Lung (tissue), 12 donors: Measurements from ENCODE around the gene RPTN. TPM values are rescaled to one million over a fixed set of nuclear protein-coding genes. Genes with fewer than 3 reads are reported as not detected.

Experiments
- ATAC-seq: fragments of 200-7000 bp; cut with Tn5 transposase; one replicate; pipeline ENCODE4 v1.9.1; 2020; ENCODE audit warnings: moderate number of reproducible peaks; ENCODE audit not compliant: insufficient read depth, low FRiP score
- DNase-seq, 3 donors: peaks; one replicate each; pipeline ENCODE4 v3.0.0-alpha.2; 2013 to 2017
- H3K27ac ChIP-seq, 2 donors: one replicate each; pipeline ENCODE4 v1.5.1; 2013; ENCODE audit warnings: mild to moderate bottlenecking in 2 of 2, moderate library complexity in 2 of 2, control low read depth in 1 of 2, inconsistent platforms in 1 of 2, low read depth in 1 of 2, low read length in 1 of 2
- H3K27me3 ChIP-seq, 3 donors: one replicate each; pipeline ENCODE4 v1.5.1; 2013; ENCODE audit warnings: low read length in 2 of 3; ENCODE audit not compliant: control insufficient read depth in 3 of 3, insufficient read depth in 3 of 3
- H3K36me3 ChIP-seq, 4 donors: one replicate each; pipeline ENCODE4 v1.5.1; 2013; ENCODE audit warnings: low read length in 4 of 4, mild to moderate bottlenecking in 1 of 4, moderate library complexity in 1 of 4; ENCODE audit not compliant: control insufficient read depth in 4 of 4, insufficient read depth in 4 of 4
- H3K4me1 ChIP-seq, 5 donors: one replicate each; pipeline ENCODE4 v1.5.1; 2013; ENCODE audit warnings: low read length in 5 of 5, mild to moderate bottlenecking in 2 of 5, moderate library complexity in 1 of 5; ENCODE audit not compliant: control insufficient read depth in 5 of 5, insufficient read depth in 5 of 5
- H3K4me3 ChIP-seq: one replicate; pipeline ENCODE4 v1.5.1; 2013; ENCODE audit warnings: mild to moderate bottlenecking, control low read depth, moderate library complexity
- H3K9ac ChIP-seq, 2 donors: one replicate each; pipeline ENCODE4 v1.5.1; 2013; ENCODE audit warnings: low read length in 2 of 2, control low read depth in 1 of 2; ENCODE audit not compliant: insufficient read depth in 1 of 2
- H3K9me3 ChIP-seq, 4 donors: one replicate each; pipeline ENCODE4 v1.5.1; 2013; ENCODE audit warnings: low read length in 3 of 4, mild to moderate bottlenecking in 1 of 4, moderate library complexity in 1 of 4; ENCODE audit not compliant: control insufficient read depth in 4 of 4, insufficient read depth in 3 of 4
- WGBS, 2 donors: extraction: QIAGEN DNeasy Blood & Tissue Kit; methylation state at CpG; one replicate each; pipeline ENCODE4 v1.1.7; 2013; 5-methylcytosine and 5-hydroxymethylcytosine counted together
- polyA plus RNA-seq, 2 donors: library from polyadenylated mRNA; stranded (reverse); fragments of 200-250 nt; gene quantifications; one replicate each; pipeline ENCODE4 v1.2.1, GENCODE V29; 2013
- total RNA-seq, 2 donors: library from RNA; depleted of rRNA in 1 of 2; stranded (reverse); fragments of >200 nt in 1 of 2; gene quantifications; one replicate each; pipeline ENCODE4 v1.2.1, GENCODE V29; 2014 to 2021
- TF ChIP-seq, protein P1 (sequence below): IDR thresholded peaks from 2 replicates; pipeline ENCODE4 v1.5.1; 2012; ENCODE audit warnings: mild to moderate bottlenecking; ENCODE audit errors: control extremely low read depth, extremely low read depth
- donor health status: control.
- donor health status: control.
- donor health status: Bipolar disorder and iron deficiency.
- donor health status: healthy.
- donor health status: DM: yes; HTN: yes; CAD: no.

Gene RPTN
- total and polyA plus RNA-seq, 4 donors: not detected

DNA sequence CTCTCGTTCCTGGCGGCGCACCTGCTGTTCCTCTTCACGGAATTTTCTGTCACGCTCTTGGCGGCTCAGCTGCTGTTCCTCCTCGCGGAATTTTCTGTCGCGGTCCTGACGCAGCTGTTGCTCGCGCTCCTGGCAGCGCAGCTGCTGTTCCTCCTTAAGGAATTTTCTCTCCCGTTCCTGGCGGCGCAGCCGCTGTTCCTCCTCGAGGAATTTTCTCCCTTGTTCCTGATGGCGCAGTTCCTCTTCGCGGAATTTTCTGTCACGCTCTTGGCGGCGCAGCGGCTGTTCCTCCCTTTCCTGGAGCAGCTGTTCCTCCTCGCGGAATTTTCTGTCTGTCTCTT, 50.2 kb downstream of the RPTN start:
- Histone ChIP-seq H3K27me3 (peaks cover 14 to 89% (median 82%) of the 10 kb centered on the region in 3 donors), H3K9me3 (peaks cover 0 to 36% (median 3%) of the 10 kb centered on the region in 4 donors), H3K27ac (no peak overlapping the region), H3K4me1 (peaks cover 0 to 43% (median 7%) of the 10 kb centered on the region in 5 donors), H3K36me3 (no peaks in the 10 kb centered on the region), H3K9ac (no peak overlapping the region), H3K4me3 (no peak overlapping the region)
- 18 to 19% methylated on average over 28 of the region's 28 CpGs for WGBS, 2 donors
- DNase-seq (no peak), ATAC-seq (no peak)
- TF ChIP-seq, protein P1, sequence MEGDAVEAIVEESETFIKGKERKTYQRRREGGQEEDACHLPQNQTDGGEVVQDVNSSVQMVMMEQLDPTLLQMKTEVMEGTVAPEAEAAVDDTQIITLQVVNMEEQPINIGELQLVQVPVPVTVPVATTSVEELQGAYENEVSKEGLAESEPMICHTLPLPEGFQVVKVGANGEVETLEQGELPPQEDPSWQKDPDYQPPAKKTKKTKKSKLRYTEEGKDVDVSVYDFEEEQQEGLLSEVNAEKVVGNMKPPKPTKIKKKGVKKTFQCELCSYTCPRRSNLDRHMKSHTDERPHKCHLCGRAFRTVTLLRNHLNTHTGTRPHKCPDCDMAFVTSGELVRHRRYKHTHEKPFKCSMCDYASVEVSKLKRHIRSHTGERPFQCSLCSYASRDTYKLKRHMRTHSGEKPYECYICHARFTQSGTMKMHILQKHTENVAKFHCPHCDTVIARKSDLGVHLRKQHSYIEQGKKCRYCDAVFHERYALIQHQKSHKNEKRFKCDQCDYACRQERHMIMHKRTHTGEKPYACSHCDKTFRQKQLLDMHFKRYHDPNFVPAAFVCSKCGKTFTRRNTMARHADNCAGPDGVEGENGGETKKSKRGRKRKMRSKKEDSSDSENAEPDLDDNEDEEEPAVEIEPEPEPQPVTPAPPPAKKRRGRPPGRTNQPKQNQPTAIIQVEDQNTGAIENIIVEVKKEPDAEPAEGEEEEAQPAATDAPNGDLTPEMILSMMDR: no peak

DNA sequence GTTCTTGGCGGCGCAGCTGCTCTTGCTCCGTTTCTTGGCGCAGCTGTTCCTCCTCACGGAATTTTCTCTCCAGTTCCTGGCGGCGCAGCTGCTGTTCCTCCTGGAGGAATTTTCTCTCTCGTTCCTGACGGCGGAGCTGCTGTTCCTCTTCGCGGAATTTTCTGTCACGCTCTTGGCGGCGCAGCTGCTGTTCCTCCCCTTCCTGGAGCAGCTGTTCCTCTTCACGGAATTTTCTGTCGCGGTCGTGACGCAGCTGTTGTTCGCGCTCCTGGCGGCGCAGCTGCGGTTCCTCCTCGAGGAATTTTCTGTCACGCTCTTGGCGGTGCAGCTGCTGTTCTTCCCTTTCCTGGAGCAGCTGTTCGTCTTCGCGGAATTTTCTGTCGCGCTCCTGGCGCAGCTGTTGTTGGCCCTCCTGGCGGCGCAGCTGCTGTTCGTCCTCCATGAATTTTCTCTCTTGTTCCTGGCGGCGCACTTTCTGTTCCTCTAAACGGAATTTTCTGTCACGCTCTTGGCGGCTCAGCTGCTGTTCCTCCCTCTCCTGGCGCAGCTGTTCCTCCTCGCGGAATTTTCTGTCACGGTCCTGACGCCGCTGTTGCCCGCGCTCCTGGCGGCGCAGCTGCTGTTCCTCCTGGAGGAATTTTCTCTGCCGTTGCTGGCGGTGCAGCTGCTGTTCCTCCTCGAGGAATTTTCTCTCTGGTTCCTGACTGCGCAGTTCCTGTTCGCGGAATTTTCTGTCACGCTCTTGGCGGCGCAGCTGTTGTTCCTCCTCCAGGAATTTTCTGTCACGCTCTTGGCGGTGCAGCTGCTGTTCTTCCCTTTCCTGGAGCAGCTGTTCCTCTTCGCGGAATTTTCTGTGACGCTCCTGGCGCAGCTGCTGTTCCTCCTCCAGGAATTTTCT, 50.8 kb downstream of the RPTN start:
- peak; percentile 27 to 52 (median 32) for DNase-seq
- peaks cover 0 to 43% (median 7%) of the 10 kb centered on the region in 5 donors for H3K4me1 ChIP-seq
- H3K27me3 ChIP-seq: peaks cover 14 to 88% (median 76%) of the 10 kb centered on the region in 3 donors

GRCh38 chr1:152107031-152107983, 51.7 kb downstream of the RPTN start:
- no peak overlapping the region for H3K4me3 ChIP-seq
- TF ChIP-seq, protein P1: no peak
- peaks cover 0 to 38% (median 7%) of the 10 kb centered on the region in 5 donors for H3K4me1 ChIP-seq
- ATAC-seq: no peak
- WGBS, 2 donors: 15 to 17% methylated on average over 41 of the region's 41 CpGs
- H3K9me3 ChIP-seq: peaks cover 0 to 32% (median 3%) of the 10 kb centered on the region in 4 donors
- peaks cover 14 to 80% (median 67%) of the 10 kb centered on the region in 3 donors for H3K27me3 ChIP-seq
- H3K36me3 ChIP-seq: no peaks in the 10 kb centered on the region
- no peak for DNase-seq
- H3K9ac ChIP-seq: no peak overlapping the region
- H3K27ac ChIP-seq: no peak overlapping the region

More for the DNA sequence above, 50.8 kb downstream of the RPTN start:
- H3K9ac ChIP-seq: no peak overlapping the region
- WGBS, 2 donors: 11% methylated on average over 67 of the region's 67 CpGs
- no peak overlapping the region for H3K27ac ChIP-seq
- no peak for ATAC-seq
- peaks cover 0 to 36% (median 3%) of the 10 kb centered on the region in 4 donors for H3K9me3 ChIP-seq
- no peaks in the 10 kb centered on the region for H3K36me3 ChIP-seq
- no peak overlapping the region for H3K4me3 ChIP-seq
- TF ChIP-seq, protein P1: no peak
